ENCODE results near the gene IRF9. TPM values are rescaled to one million over a fixed set of nuclear protein-coding genes. Genes with fewer than 3 reads are reported as not detected.

IRF9 gene
- total and polyA plus RNA-seq, 2 of the 13 experiments (the other 11 are each of a cell fraction or from before 2014, with no cell fraction given): 14.9 to 49.7 TPM

GRCh38 chr14:24139272-24139934 lies 21.7 kb upstream of the IRF9 start (continued):
- no peak for TF ChIP-seq PATZ1 (CRISPR knock-in tag; IDR thresholded peaks at IDR 0.05)
- no peak for TF ChIP-seq E2F5 (CRISPR knock-in tag; conservative IDR thresholded peaks at IDR 0.05)
- no peak for TF ChIP-seq MIER2 (CRISPR knock-in tag; IDR thresholded peaks at IDR 0.05)
- peak; percentile 76; the same call in 1 of the 2 replicates for TF ChIP-seq CAMTA2 (CRISPR knock-in tag; IDR thresholded peaks at IDR 0.05; ENCODE audit: borderline replicate concordance)
- TF ChIP-seq ZNF549 (CRISPR knock-in tag; IDR thresholded peaks at IDR 0.05): no peak
- TF ChIP-seq HMGXB3 (CRISPR knock-in tag; IDR thresholded peaks at IDR 0.05; ENCODE audit: borderline replicate concordance): no peak
- no peak for TF ChIP-seq ZNF441 (CRISPR knock-in tag; IDR thresholded peaks at IDR 0.05; ENCODE audit: borderline replicate concordance)
- TF ChIP-seq ZNF512 (CRISPR knock-in tag; IDR thresholded peaks at IDR 0.05): no peak
- TF ChIP-seq RAD21 (CRISPR knock-in tag; IDR thresholded peaks at IDR 0.05): peak; percentile 68
- TF ChIP-seq MTF1 (CRISPR knock-in tag; IDR thresholded peaks at IDR 0.05): no peak
- TF ChIP-seq TCF7L2 (IDR thresholded peaks at IDR 0.05; ENCODE audit: low read depth, low read length): no peak
- no peak for TF ChIP-seq ZSCAN29 (CRISPR knock-in tag; conservative IDR thresholded peaks at IDR 0.05)
- no peak for TF ChIP-seq ZNF850 (CRISPR knock-in tag; conservative IDR thresholded peaks at IDR 0.05)
- TF ChIP-seq TRAFD1 (CRISPR knock-in tag; IDR thresholded peaks at IDR 0.05; ENCODE audit: borderline replicate concordance): no peak
- TF ChIP-seq ZNF775 (CRISPR knock-in tag; IDR thresholded peaks at IDR 0.05; ENCODE audit: borderline replicate concordance): no peak
- no peak for TF ChIP-seq ZNF710 (CRISPR knock-in tag; IDR thresholded peaks at IDR 0.05; ENCODE audit: borderline replicate concordance)

Measured in HepG2 (cell line).